H9 (cell line): ENCODE measurements around the gene CPB2. TPM values are rescaled to one million over a fixed set of nuclear protein-coding genes. Genes with fewer than 3 reads are reported as not detected.

Source experiments
- DNase-seq: peaks from one replicate; pipeline ENCODE4 v3.0.0-alpha.2; 2017
- H2AFZ ChIP-seq: one replicate; pipeline ENCODE4 v1.6.1; 2013; ENCODE audit warnings: mild to moderate bottlenecking, low read length, control low read depth, moderate library complexity
- H2AK5ac ChIP-seq: 2 replicates; pipeline ENCODE4 v1.6.1; 2013; ENCODE audit warnings: low read length, control low read depth, mixed read lengths; ENCODE audit not compliant: insufficient read length
- H2BK120ac ChIP-seq: one replicate; pipeline ENCODE4 v1.6.1; 2013; ENCODE audit warnings: low read depth, mild to moderate bottlenecking, low read length, control low read depth, inconsistent platforms; ENCODE audit not compliant: poor library complexity, severe bottlenecking
- H2BK12ac ChIP-seq: 2 replicates; pipeline ENCODE4 v1.6.1; 2013; ENCODE audit warnings: low read length, control low read depth, mixed read lengths, low read depth; ENCODE audit not compliant: insufficient read length
- H2BK15ac ChIP-seq: 2 replicates; pipeline ENCODE4 v1.6.1; 2013; ENCODE audit warnings: low read depth, low read length, control low read depth
- H2BK20ac ChIP-seq: one replicate; pipeline ENCODE4 v1.6.1; 2013; ENCODE audit warnings: low read depth, mild to moderate bottlenecking, low read length, control low read depth, inconsistent platforms; ENCODE audit not compliant: poor library complexity, severe bottlenecking
- H2BK5ac ChIP-seq: 2 replicates; pipeline ENCODE4 v1.6.1; 2013; ENCODE audit warnings: low read length, control low read depth, mixed read lengths; ENCODE audit not compliant: insufficient read length
- H3K14ac ChIP-seq: 2 replicates; pipeline ENCODE4 v1.6.1; 2013; ENCODE audit warnings: low read length, control low read depth; ENCODE audit not compliant: insufficient read depth
- H3K18ac ChIP-seq: 2 replicates; pipeline ENCODE4 v1.6.1; 2013; ENCODE audit warnings: low read depth, mild to moderate bottlenecking, mixed read lengths, low read length, control low read depth; ENCODE audit not compliant: insufficient read length
- H3K23ac ChIP-seq: 2 replicates; pipeline ENCODE4 v1.6.1; 2013; ENCODE audit warnings: low read length, control low read depth, mixed read lengths, low read depth; ENCODE audit not compliant: insufficient read length
- H3K23me2 ChIP-seq: 2 replicates; pipeline ENCODE4 v1.6.1; 2013; ENCODE audit warnings: low read depth, mild to moderate bottlenecking, mixed read lengths, low read length, control low read depth; ENCODE audit not compliant: insufficient read length, poor library complexity, severe bottlenecking
- H3K27ac ChIP-seq: 2 replicates; pipeline ENCODE4 v1.5.1; 2013; ENCODE audit warnings: low read length, control low read depth, mixed read lengths, low read depth; ENCODE audit not compliant: insufficient read length
- H3K27me3 ChIP-seq: 2 replicates; pipeline ENCODE4 v1.6.1; 2013; ENCODE audit warnings: low read length, control low read depth, inconsistent platforms; ENCODE audit not compliant: insufficient read depth
- H3K4ac ChIP-seq: 2 replicates; pipeline ENCODE4 v1.6.1; 2013; ENCODE audit warnings: low read depth, mild to moderate bottlenecking, control low read depth, inconsistent platforms, low read length, moderate library complexity
- H3K4me1 ChIP-seq: 2 replicates; pipeline ENCODE4 v1.6.1; 2013; ENCODE audit warnings: low read length, control low read depth, inconsistent platforms; ENCODE audit not compliant: insufficient read depth
- H3K4me2 ChIP-seq: 2 replicates; pipeline ENCODE4 v1.6.1; 2013; ENCODE audit warnings: low read length, control low read depth, mixed read lengths; ENCODE audit not compliant: insufficient read length, insufficient read depth
- H3K56ac ChIP-seq: 2 replicates; pipeline ENCODE4 v1.6.1; 2013; ENCODE audit warnings: low read depth, mild to moderate bottlenecking, mixed read lengths, low read length, control low read depth; ENCODE audit not compliant: insufficient read length
- H3K79me1 ChIP-seq: 2 replicates; pipeline ENCODE4 v1.6.1; 2013; ENCODE audit warnings: low read depth, mild to moderate bottlenecking, moderate library complexity, low read length, control low read depth, inconsistent platforms; ENCODE audit not compliant: insufficient read depth, poor library complexity, severe bottlenecking
- H3K79me2 ChIP-seq: 2 replicates; pipeline ENCODE4 v1.6.1; 2013; ENCODE audit warnings: low read length, control low read depth, inconsistent platforms; ENCODE audit not compliant: insufficient read depth
- H3K9ac ChIP-seq: 2 replicates; pipeline ENCODE4 v1.6.1; 2013; ENCODE audit warnings: low read length, control low read depth, mixed read lengths; ENCODE audit not compliant: insufficient read length; ENCODE audit errors: extremely low read depth
- H3K9me3 ChIP-seq: one replicate; pipeline ENCODE4 v1.6.1; 2013; ENCODE audit warnings: low read depth, low read length, inconsistent platforms; ENCODE audit not compliant: control insufficient read depth
- H3T11ph ChIP-seq: one replicate; pipeline ENCODE4 v1.6.1; 2013; ENCODE audit warnings: mild to moderate bottlenecking, low read length, control low read depth, inconsistent platforms
- H4K20me1 ChIP-seq: one replicate; pipeline ENCODE4 v1.6.1; 2013; ENCODE audit not compliant: control insufficient read depth, insufficient read length, insufficient read depth
- H4K5ac ChIP-seq: 2 replicates; pipeline ENCODE4 v1.6.1; 2013; ENCODE audit warnings: low read depth, mild to moderate bottlenecking, mixed read lengths, low read length, control low read depth; ENCODE audit not compliant: insufficient read length
- H4K8ac ChIP-seq: replicated peaks from 2 replicates; pipeline ENCODE4 v1.6.1; 2013; ENCODE audit warnings: low read length, control low read depth, mixed read lengths, low read depth; ENCODE audit not compliant: insufficient read length
- H4K91ac ChIP-seq: 2 replicates; pipeline ENCODE4 v1.6.1; 2013; ENCODE audit warnings: low read depth, mild to moderate bottlenecking, moderate library complexity, mixed read lengths, low read length, control low read depth; ENCODE audit not compliant: insufficient read length
- H3K27ac Mint-ChIP-seq, 3 experiments: 2 replicates in 2 of 3; 3 replicates in 1 of 3; pipeline ENCODE4 v1.8.0; 2020 to 2021; ENCODE audit warnings: mixed read lengths in 3 of 3, mild to moderate bottlenecking in 1 of 3, moderate library complexity in 1 of 3
- H3K27me3 Mint-ChIP-seq: 2 replicates; pipeline ENCODE4 v1.8.0; 2021; ENCODE audit warnings: low read depth, mild to moderate bottlenecking, moderate library complexity, mixed read lengths
- H3K36me3 Mint-ChIP-seq, 3 experiments: 2 replicates in 2 of 3; 3 replicates in 1 of 3; pipeline ENCODE4 v1.8.0; 2020 to 2021; ENCODE audit warnings: low read depth in 3 of 3, mixed read lengths in 3 of 3; ENCODE audit not compliant: insufficient read depth in 1 of 3
- H3K4me1 Mint-ChIP-seq, 2 experiments: 2 replicates each; pipeline ENCODE4 v1.8.0; 2020; ENCODE audit warnings: mixed read lengths in 2 of 2
- H3K4me3 Mint-ChIP-seq, 2 experiments: 2 replicates in 1 of 2; 3 replicates in 1 of 2; pipeline ENCODE4 v1.8.0; 2020 to 2021; ENCODE audit warnings: mild to moderate bottlenecking in 2 of 2, mixed read lengths in 2 of 2, moderate library complexity in 1 of 2
- H3K9me3 Mint-ChIP-seq, 2 experiments: 2 replicates in 1 of 2; 3 replicates in 1 of 2; pipeline ENCODE4 v1.8.0; 2020; ENCODE audit warnings: mild to moderate bottlenecking in 2 of 2, mixed read lengths in 2 of 2, moderate library complexity in 1 of 2
- CTCF ChIP-seq: fragments of 200-600 bp; sonication (generic); conservative IDR thresholded peaks from 3 replicates; pipeline ENCODE4 v1.8.0; 2021; ENCODE audit warnings: antibody characterized with exemption, mild to moderate bottlenecking
- WGBS: extraction: QIAGEN DNeasy Blood & Tissue Kit; methylation state at CpG from one replicate; pipeline ENCODE4 v1.1.7; 2013; ENCODE audit warnings: missing lambda C conversion rate, low lambda C conversion rate, mixed read lengths; ENCODE audit not compliant: insufficient read length; ENCODE audit errors: extremely low coverage; 5-methylcytosine and 5-hydroxymethylcytosine counted together
- total RNA-seq: library from RNA; stranded (reverse); gene quantifications from 2 replicates; pipeline ENCODE4 v1.2.1, GENCODE V29; 2021

Gene CPB2
- total RNA-seq, 1 experiment from 2014 or later, result not detected

- Histone ChIP-seq H3K56ac (no peak overlapping the region), H4K8ac (no peak overlapping the region), H3T11ph (no peak overlapping the region), H2BK12ac (no peak overlapping the region), H3K79me1 (no peaks in the 10 kb centered on the region), H3K14ac (no peak overlapping the region), H3K9me3 (no peaks in the 10 kb centered on the region), H3K4ac (no peak overlapping the region), H2AK5ac (no peak overlapping the region), H3K27me3 (no peaks in the 10 kb centered on the region), H4K5ac (no peak overlapping the region), H4K20me1 (no peaks in the 10 kb centered on the region), H2BK5ac (no peak overlapping the region), H3K79me2 (no peaks in the 10 kb centered on the region), H2BK20ac (no peak overlapping the region), H3K4me2 (no peak overlapping the region), H3K18ac (no peak overlapping the region), H3K9ac (no peak overlapping the region), H2BK15ac (no peak overlapping the region), H3K23me2 (no peaks in the 10 kb centered on the region), H2AFZ (no peak overlapping the region), H3K4me1 (no peaks in the 10 kb centered on the region), H3K23ac (no peak overlapping the region), H4K91ac (no peak overlapping the region), H2BK120ac (no peak overlapping the region), H3K27ac (no peak overlapping the region)
- Mint-ChIP-seq H3K4me1 (no peaks in the 10 kb centered on the region), H3K9me3 (no peaks in the 10 kb centered on the region), H3K27me3 (no peaks in the 10 kb centered on the region), H3K27ac (no peak overlapping the region), H3K4me3 (no peak overlapping the region), H3K36me3 (no peaks in the 10 kb centered on the region)
- DNase-seq, result no peak
- no CpG with 5 or more reads among the region's 2 CpGs for WGBS
- no peak for TF ChIP-seq CTCF
Measured at GRCh38 chr13:46063292-46063691, 41.5 kb downstream of the CPB2 start.
